PC-3 (cell line): ENCODE data around the gene REG4. TPM values are rescaled to one million over a fixed set of nuclear protein-coding genes. Genes with fewer than 3 reads are reported as not detected.

Source experiments
- ATAC-seq: fragments of 200-7000 bp; cut with Tn5 transposase; 2 replicates; pipeline ENCODE4 v1.9.1; 2020; ENCODE audit warnings: mild to moderate bottlenecking, moderate library complexity
- BruUV-seq: library from RNA; stranded (reverse); fragments of 400-500 nt; replicated peaks from 2 replicates; lab custom pipeline; 2021; lab: Mats Ljungman, UMichigan
- CTCF ChIA-PET: fragments of 300-600 bp; sonication (Branson Sonifier 250); formaldehyde crosslinking; loops from one replicate; lab custom pipeline; 2022; ENCODE audit warnings: antibody characterized with exemption; lab: Charles Lee
- POLR2A ChIA-PET: fragments of 300-600 bp; sonication (Branson Sonifier 250); formaldehyde crosslinking; loops from one replicate; lab custom pipeline; 2022; ENCODE audit warnings: antibody characterized with exemption; ENCODE audit not compliant: unreplicated experiment; lab: Charles Lee
- DNase-seq: peaks from one replicate; pipeline ENCODE4 v3.0.0-alpha.2; 2015
- H2AFZ ChIP-seq: fragments of 300-600 bp; sonication (generic); 2 replicates; pipeline ENCODE4 v1.6.0; 2016; ENCODE audit warnings: antibody characterized with exemption, low read length
- H3F3A ChIP-seq: fragments of 300-600 bp; sonication (generic); one replicate; pipeline ENCODE4 v1.6.0; 2017; ENCODE audit warnings: antibody characterized with exemption, low read length, control low read depth, mild to moderate bottlenecking; ENCODE audit not compliant: unreplicated experiment
- H3K27ac ChIP-seq: fragments of 300-600 bp; sonication (generic); 2 replicates; pipeline ENCODE4 v1.5.1; 2016; ENCODE audit warnings: mild to moderate bottlenecking, low read length
- H3K27me3 ChIP-seq: fragments of 300-600 bp; sonication (generic); 2 replicates; pipeline ENCODE4 v1.6.1; 2016; ENCODE audit warnings: low read length, mixed read lengths
- H3K36me3 ChIP-seq: fragments of 300-600 bp; sonication (generic); 2 replicates; pipeline ENCODE4 v1.6.1; 2016; ENCODE audit warnings: low read depth, mixed run types, low read length, mixed read lengths
- H3K4me1 ChIP-seq: fragments of 300-600 bp; sonication (generic); 2 replicates; pipeline ENCODE4 v1.5.1; 2016; ENCODE audit warnings: low read length; ENCODE audit not compliant: insufficient read depth
- H3K4me2 ChIP-seq: fragments of 300-600 bp; sonication (generic); 2 replicates; pipeline ENCODE4 v1.6.0; 2016; ENCODE audit warnings: low read length
- H3K4me3 ChIP-seq: fragments of 300-600 bp; sonication (generic); 2 replicates; pipeline ENCODE4 v1.5.1; 2016; ENCODE audit warnings: mild to moderate bottlenecking, low read length, mixed read lengths
- H3K79me2 ChIP-seq: fragments of 300-600 bp; sonication (generic); 2 replicates; pipeline ENCODE4 v1.6.1; 2017; ENCODE audit warnings: low read length, mixed read lengths
- H3K9ac ChIP-seq: fragments of 300-600 bp; sonication (generic); 2 replicates; pipeline ENCODE4 v1.6.0; 2016; ENCODE audit warnings: mild to moderate bottlenecking, low read length
- H3K9me2 ChIP-seq: fragments of 300-600 bp; sonication (generic); replicated peaks from 2 replicates; pipeline ENCODE4 v1.6.1; 2016; ENCODE audit warnings: mixed run types, low read length, mixed read lengths
- H3K9me3 ChIP-seq: fragments of 300-600 bp; sonication (generic); 2 replicates; pipeline ENCODE4 v1.6.1; 2016; ENCODE audit warnings: low read length, mixed read lengths
- H4K20me1 ChIP-seq: fragments of 300-600 bp; sonication (generic); 2 replicates; pipeline ENCODE4 v1.6.1; 2016; ENCODE audit warnings: low read length, mixed read lengths
- CTCF ChIP-seq: fragments of 300-600 bp; sonication (generic); conservative IDR thresholded peaks from 2 replicates; pipeline ENCODE4 v1.5.1; 2017; ENCODE audit warnings: antibody characterized with exemption, low read depth, mild to moderate bottlenecking, low read length
- EZH2 ChIP-seq: fragments of 300-600 bp; sonication (generic); IDR thresholded peaks from one replicate; pipeline ENCODE4 v1.6.1; 2017; ENCODE audit warnings: antibody characterized with exemption, mild to moderate bottlenecking, low read length; ENCODE audit not compliant: unreplicated experiment
- EZH2phosphoT487 ChIP-seq: fragments of 300-600 bp; sonication (generic); IDR thresholded peaks from 2 replicates; pipeline ENCODE4 v1.6.1; 2018; ENCODE audit warnings: mild to moderate bottlenecking, antibody characterized with exemption, low read length, borderline replicate concordance
- intact Hi-C: fragments of 100-400 bp; cut with micrococcal nuclease; formaldehyde crosslinking; loops from 2 replicates; pipeline ENCODE4 v1.9.0; 2023
- total RNA-seq: library from RNA; depleted of rRNA; stranded (reverse); fragments of >200 nt; gene quantifications from 2 replicates; pipeline ENCODE4 v1.2.3, GENCODE V29; 2014

Gene REG4
- total RNA-seq, 1 experiment from 2014 or later: 0.87 TPM

GRCh38 chr1:119818181-119818580 is 6.9 kb upstream of the REG4 start:
- no peak overlapping the region for H3K9ac ChIP-seq
- no peak for DNase-seq
- BruUV-seq: no TSS peak
- H3K27me3 ChIP-seq: no peaks in the 10 kb centered on the region
- H3K9me2 ChIP-seq: 0 out of 2 replicates have a peak, but pooled peaks cover 2% of the 10 kb centered on the region
- ChIA-PET CTCF (no interaction called here), POLR2A (no interaction called here)
- H3K4me2 ChIP-seq: no peak overlapping the region
- no peak overlapping the region for H3K27ac ChIP-seq
- intact Hi-C loops: no loop called here
- no peak overlapping the region for H2AFZ ChIP-seq
- no peaks in the 10 kb centered on the region for H3K36me3 ChIP-seq
- peaks cover 11% of the 10 kb centered on the region for H3K4me1 ChIP-seq
- no peaks in the 10 kb centered on the region for H3K79me2 ChIP-seq
- H3K9me3 ChIP-seq: no peaks in the 10 kb centered on the region
- TF ChIP-seq CTCF (no peak), EZH2phosphoT487 (no peak), EZH2 (no peak)
- H4K20me1 ChIP-seq: no peaks in the 10 kb centered on the region
- H3K4me3 ChIP-seq: no peak overlapping the region
- ATAC-seq: no peak
- no peaks in the 10 kb centered on the region for H3F3A ChIP-seq

- CTCF ChIA-PET: no interaction called here
- intact Hi-C loops: no loop called here
- ATAC-seq: peak; percentile 61
These were observed 5.1 kb upstream of the REG4 start for GRCh38 chr1:119816407-119816806.

More at GRCh38 chr1:119816407-119816806, 5.1 kb upstream of the REG4 start:
- no peak overlapping the region for H3K27ac ChIP-seq
- peak; percentile 26 for DNase-seq
- no peaks in the 10 kb centered on the region for H4K20me1 ChIP-seq
- H3K27me3 ChIP-seq: no peaks in the 10 kb centered on the region
- H3K9me3 ChIP-seq: no peaks in the 10 kb centered on the region
- POLR2A ChIA-PET: no interaction called here
- no peak overlapping the region for H3K9ac ChIP-seq
- H3K79me2 ChIP-seq: no peaks in the 10 kb centered on the region
- H3K4me3 ChIP-seq: no peak overlapping the region
- H3K36me3 ChIP-seq: no peaks in the 10 kb centered on the region
- no TSS peak for BruUV-seq
- peaks cover 11% of the 10 kb centered on the region for H3K4me1 ChIP-seq
- no peak overlapping the region; the same call in 1 of the 2 replicates for H2AFZ ChIP-seq
- no peaks in the 10 kb centered on the region for H3F3A ChIP-seq
- 0 out of 2 replicates have a peak, but pooled peaks cover 2% of the 10 kb centered on the region for H3K9me2 ChIP-seq
- 0 out of 2 replicates have a peak overlapping the region, but pooled peaks have one; percentile 3 for H3K4me2 ChIP-seq
- TF ChIP-seq EZH2phosphoT487 (no peak), EZH2 (no peak), CTCF (no peak)
